GM19043 (cell line): ENCODE measurements around the gene ACAD11.

Source experiments
- ATAC-seq: cut with Tn5 transposase; IDR thresholded peaks from one replicate; pipeline ENCODE4 v1.9.1; 2021; ENCODE audit warnings: low read depth; ENCODE audit not compliant: unreplicated experiment

The ACAD11 gene

DNA sequence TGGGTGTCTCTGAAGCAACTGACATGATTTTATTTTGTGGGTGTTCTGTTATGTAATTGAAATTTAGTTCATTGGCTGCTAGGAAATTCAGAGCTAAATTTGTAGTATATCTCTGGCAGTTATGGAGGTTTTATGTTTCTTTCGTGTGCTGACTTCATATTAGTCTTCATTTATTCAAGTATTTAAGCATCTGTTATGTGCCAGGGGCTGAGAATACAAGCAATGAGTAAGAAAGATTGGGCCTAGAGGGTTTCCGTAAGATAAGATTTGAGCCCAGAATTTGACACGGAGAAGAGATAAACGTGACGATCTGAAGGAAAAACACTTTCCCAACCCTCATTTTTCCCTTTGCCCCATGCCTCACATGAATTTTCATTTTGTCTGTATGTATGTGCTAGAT lies 137.7 kb downstream of the ACAD11 start:
- no peak for ATAC-seq

DNA sequence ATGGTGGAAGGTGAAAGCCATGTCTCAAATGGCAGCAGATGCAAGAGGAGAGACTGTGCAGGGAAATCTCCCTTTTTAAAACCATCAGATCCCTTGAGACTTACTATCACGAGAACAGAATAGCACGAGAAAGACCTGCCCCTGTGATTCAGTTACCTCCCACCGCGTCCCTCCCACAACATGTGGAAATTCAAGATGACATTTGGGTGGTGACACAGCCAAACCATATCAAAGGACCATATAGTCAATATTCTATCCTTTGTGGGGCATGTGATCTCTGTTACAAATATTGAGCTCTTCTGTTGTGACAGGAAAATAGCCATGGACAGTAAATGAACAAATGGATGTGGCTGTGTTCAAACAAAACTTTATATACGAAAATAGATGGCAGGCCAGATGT lies 139.7 kb downstream of the ACAD11 start:
- no peak for ATAC-seq

DNA sequence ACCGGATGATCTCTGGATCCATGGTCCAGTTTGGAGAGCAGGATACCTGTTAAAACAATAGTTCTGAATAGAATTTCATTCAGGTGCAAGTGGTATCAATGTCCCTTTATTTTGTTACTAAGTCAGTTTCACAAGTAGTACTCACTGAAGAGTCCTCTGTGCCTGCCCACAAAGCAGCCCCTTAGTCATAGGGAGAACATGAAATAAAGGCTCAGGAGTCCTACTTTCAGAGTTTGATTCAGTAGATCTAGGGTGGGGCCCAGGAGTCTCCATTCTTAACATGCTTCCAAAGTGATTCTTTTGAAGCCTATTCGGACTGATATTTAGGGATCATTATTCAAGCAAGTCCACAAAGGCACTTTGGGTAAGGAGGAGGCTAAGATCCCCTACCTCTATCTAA lies 142.3 kb downstream of the ACAD11 start:
- no peak for ATAC-seq

DNA sequence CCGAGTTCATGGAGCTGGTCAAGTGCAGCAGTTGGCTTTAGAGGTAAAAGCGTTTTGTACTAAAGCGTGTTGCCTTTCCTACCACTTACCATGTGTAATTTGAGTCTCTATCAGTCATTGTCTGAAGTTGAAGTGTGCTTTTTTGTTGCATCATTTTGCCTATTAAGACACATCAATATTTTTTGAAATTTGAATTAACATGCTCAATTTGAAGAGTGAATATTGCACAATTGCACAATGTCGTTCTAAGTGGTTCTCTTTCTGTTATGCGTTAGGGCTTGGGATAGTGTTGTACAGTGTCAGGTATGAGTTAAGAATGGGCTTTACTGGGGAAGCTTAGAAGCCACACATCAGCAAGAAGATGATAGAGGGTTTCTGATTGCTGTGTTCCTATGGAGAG lies 146.6 kb downstream of the ACAD11 start:
- ATAC-seq, result no peak

DNA sequence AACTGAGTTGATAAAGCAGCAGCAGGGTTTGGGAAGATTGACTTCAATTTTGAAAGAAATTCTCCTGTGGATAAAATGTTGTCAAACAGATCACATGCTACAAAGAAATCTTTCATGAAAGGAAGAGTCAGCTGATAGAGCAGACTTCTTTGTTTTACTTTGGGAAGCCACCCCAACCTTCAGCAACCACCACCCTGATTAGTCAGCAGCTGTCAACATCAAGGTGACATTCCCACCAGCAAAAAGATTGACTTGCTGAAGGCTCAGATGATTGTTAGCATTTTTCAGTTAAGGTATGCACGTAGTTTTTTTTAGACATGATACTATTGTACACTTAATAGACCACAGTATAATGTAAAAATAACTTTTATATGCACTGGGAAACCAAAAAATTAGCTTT lies 150.1 kb downstream of the ACAD11 start:
- ATAC-seq, result no peak

DNA sequence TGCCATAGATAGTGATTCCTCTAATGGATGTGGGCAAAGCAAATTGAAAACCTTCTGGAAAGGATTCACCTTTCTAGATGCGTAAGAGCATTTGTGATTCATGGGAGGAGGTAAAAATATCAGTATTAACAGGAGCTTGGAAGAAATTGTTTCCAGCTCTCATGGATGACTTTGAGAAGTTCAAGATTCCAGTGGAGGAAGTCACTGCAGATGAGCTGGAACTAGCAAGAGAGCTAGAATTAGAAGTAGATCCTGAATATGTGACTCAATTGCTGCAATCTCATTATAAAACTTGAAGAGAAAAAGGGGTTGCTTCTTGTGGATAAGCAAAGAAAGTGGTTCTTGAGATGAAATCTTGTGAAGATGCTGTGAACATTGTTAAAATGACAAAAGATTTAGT lies 150.5 kb downstream of the ACAD11 start:
- no peak for ATAC-seq
